ENCODE measurements around the gene TRAPPC3.

The TRAPPC3 gene

GRCh38 chr1:36134505-36135329 is 14.6 kb downstream of the TRAPPC3 start:
- peak; percentile 53 for DNase-seq
- in situ Hi-C loops (cut with HindIII; ENCODE audit: low pct_ligation_motif_present, low pct_unique_long_range_greater_than_20kb, low sequenced_read_pairs) = loop anchor here (25.0 kb wide), 1 partner anchor 153 kb away; no protein-coding TSS in a partner anchor

DNA sequence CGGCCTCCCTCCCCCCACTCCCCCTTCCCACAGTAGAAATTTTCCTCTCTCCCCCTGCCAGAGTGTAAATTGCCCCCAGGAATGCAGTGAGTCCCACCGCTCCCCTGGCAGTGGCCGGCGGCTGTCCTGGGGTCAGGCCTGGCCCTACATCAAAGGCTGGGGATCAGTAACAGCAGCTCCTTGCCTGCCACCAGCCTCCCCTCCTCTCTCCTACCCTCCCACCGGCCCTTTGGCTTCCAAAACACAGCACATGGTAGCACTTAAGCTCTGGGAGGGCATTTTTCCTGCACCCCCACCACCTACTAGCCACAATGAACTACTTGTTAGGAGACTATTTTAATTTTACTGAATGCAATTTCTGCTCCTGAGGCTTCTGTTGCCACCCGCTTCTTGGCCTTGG is 15.3 kb downstream of the TRAPPC3 start:
- in situ Hi-C loops (cut with HindIII; ENCODE audit: low pct_ligation_motif_present, low pct_unique_long_range_greater_than_20kb, low sequenced_read_pairs) = loop anchor here (25.0 kb wide), 1 partner anchor 153 kb away; no protein-coding TSS in a partner anchor
- no peak for DNase-seq

DNA sequence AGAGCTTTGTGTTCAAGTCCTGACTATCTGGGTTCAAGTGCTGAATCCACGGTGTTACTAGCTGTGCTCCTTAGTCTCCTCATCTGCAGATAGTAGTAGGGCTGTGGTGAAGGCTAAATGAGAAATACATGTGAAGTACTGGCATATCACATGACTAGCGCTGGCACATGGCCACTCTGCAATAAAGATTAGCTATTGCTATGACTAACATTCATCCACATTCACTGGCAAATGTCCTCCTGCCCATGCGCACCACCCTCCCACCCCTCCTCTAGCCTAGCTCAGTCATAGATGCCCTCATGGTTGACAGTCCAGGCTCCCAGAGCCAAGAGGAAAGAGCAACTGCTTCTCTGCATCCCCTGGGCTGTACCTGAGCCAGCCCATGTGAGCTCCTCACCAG is 15.8 kb downstream of the TRAPPC3 start:
- peak; percentile 92 for DNase-seq
- in situ Hi-C loops (cut with HindIII; ENCODE audit: low pct_ligation_motif_present, low pct_unique_long_range_greater_than_20kb, low sequenced_read_pairs) = loop anchor here (25.0 kb wide), 1 partner anchor 154 kb away; no protein-coding TSS in a partner anchor

DNA sequence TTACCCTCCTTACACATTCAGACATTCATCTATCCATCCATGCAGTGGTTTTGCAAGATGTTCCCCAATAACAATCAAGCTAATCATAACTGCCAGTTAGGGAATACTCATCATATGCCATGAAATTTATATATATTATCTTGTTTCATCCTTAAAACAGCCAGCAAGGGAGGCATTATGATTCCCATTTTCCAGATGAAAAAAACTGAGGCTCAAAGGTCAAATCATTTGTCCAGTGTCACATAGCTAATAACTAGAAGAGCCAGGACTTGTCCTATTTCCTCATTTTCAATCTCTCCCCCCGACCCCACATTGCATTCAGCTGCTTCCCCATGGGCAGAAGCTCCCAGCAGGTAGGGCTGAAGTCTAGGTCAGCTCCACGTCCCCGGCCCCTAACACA is 17.3 kb downstream of the TRAPPC3 start:
- in situ Hi-C loops (cut with HindIII; ENCODE audit: low pct_ligation_motif_present, low pct_unique_long_range_greater_than_20kb, low sequenced_read_pairs) = loop anchor here (25.0 kb wide), 1 partner anchor 155 kb away; no protein-coding TSS in a partner anchor
- DNase-seq = no peak

DNA sequence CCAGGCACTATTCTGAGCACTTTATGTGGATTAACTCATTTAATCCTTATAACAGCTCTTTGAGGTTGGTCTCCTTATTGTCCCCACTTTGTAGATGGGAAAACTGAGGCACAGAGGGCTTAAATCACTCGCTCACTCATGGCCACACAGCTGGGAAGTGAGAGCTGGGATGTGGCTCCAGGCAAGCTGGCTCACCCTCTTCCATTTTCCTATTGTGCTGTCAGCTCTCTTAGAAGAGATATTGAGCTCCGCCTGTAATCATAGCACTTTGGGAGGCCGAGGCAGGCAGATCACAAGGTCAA is 20.4 kb downstream of the TRAPPC3 start:
- in situ Hi-C loops (cut with HindIII; ENCODE audit: low pct_ligation_motif_present, low pct_unique_long_range_greater_than_20kb, low sequenced_read_pairs) = loop anchor here (25.0 kb wide), 1 partner anchor 158 kb away; no protein-coding TSS in a partner anchor

GRCh38 chr1:36128126-36128904 is 21.0 kb downstream of the TRAPPC3 start:
- DNase-seq = no peak
- in situ Hi-C loops (cut with HindIII; ENCODE audit: low pct_ligation_motif_present, low pct_unique_long_range_greater_than_20kb, low sequenced_read_pairs) = loop anchor here (25.0 kb wide), 1 partner anchor 159 kb away; no protein-coding TSS in a partner anchor

More for the DNA sequence above, 20.4 kb downstream of the TRAPPC3 start:
- no peak for DNase-seq

DNA sequence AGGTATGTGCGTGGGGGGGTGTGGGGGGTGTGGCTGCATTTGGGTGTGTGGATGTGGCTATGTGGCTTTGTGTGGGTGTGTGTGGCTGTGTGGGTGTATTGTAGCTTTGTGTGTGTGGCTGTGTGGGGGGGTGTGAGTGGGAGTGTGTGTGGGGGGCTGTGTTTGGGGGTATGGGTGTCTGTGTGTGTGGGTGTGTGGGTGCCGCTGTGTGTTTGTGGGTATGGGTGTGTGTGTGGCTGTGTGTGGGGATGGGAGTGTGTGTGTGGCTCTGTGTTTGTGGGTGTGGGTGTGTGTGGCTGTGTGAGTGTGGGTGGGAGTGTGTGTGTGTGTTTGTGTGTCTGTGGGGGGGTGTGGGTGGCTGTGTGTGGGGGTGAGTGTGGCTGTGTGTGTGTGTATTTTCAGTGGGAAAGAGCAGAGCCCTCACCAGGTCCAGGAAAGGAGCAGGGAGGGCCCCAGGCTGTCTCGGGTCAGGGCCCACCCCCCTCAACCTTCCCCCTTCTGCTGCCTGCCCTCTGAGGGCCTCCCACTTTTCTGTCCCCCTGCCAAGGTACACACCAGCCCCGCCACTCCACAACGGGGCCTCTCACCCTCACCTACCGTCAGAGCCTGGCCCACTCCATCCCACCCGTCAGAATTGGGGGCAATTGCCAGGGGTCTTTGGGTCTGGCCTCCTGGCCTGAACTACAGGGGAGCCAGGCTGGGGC is 22.3 kb downstream of the TRAPPC3 start:
- no peak for DNase-seq
- in situ Hi-C loops (cut with HindIII; ENCODE audit: low pct_ligation_motif_present, low pct_unique_long_range_greater_than_20kb, low sequenced_read_pairs) = loop anchor here (25.0 kb wide), 1 partner anchor 160 kb away; no protein-coding TSS in a partner anchor

DNA sequence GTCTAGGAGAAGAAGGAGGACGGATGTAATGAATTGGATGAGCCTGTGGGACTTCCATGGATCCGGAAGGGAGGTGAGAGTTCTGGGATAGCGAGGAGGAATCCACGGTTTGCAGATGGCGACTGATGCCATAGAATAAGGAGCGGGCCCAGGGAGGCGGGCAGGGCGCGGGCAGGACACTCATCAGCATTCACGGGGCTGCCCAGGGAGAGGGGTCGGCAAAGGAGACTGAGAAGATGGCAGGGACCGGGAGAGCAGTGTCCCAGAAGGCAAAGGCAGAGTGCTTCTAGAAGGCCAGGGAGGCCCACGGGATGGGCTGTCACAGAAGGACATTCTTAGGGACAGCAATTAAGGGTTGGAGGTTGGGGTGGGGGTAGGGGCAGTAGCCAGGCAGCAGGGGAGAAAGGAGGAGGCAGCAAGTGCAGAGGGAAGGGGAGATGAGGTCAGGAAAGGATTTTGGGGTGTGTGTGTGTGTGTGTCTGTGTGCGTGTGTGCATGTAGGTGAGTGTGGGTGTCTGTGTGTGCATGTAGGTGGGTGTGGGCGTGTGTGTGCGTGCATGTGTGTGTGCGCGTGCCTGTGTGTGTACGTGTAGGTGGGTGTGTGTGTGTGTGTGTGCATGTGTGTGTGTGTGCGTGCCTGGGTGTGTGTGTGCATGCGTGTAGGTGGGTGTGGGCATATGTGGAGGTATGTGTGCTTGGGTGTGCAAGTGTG is 23.1 kb downstream of the TRAPPC3 start:
- DNase-seq = no peak
- in situ Hi-C loops (cut with HindIII; ENCODE audit: low pct_ligation_motif_present, low pct_unique_long_range_greater_than_20kb, low sequenced_read_pairs) = loop anchor here (25.0 kb wide), 1 partner anchor 161 kb away; no protein-coding TSS in a partner anchor

- no peak for DNase-seq
- in situ Hi-C loops (cut with HindIII; ENCODE audit: low pct_ligation_motif_present, low pct_unique_long_range_greater_than_20kb, low sequenced_read_pairs) = loop anchor here (25.0 kb wide), 1 partner anchor 162 kb away; no protein-coding TSS in a partner anchor
Measured at GRCh38 chr1:36125129-36125991, 23.9 kb downstream of the TRAPPC3 start, which contains the start of gene COL8A2. TSS of gene COL8A2 (minus strand) at chr1:36125222. CDS start at chr1:36100242, 24,980 bp downstream.

DNA sequence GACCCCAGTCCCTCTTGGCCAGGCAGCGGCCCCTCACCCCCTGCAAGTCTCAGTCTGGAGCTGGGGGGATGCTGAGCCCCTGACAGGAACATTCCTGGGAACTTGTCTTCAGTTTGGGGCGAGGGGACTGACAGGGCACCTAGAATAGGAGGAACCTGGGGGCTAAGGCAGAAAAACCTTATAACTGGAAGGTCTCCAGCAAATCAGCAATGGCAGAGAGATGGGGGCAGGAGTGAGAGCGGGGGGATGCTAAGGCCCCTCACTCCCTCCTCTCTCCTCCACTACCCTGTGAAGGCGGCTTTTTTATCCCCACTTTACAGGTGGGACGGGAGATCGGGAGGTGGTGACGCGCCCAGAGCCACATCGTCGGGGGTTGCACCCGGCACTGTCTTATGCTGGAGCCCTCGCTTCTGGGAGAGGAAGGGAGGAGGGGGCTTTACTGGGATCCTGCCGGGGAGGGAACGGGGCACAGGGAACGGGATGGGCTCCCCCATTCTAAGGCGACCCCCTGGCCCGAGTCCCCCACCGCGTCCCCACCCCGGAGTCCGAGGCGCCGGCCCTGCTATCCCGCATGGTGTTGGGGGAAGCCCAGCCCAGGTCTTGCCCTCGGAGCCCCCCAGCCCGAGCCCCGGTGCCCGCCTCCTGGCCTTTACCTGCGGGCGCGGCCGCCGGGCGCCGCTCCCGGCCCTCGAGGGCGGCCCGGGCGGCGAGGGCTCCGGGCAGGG is 24.7 kb downstream of the TRAPPC3 start:
- in situ Hi-C loops (cut with HindIII; ENCODE audit: low pct_ligation_motif_present, low pct_unique_long_range_greater_than_20kb, low sequenced_read_pairs) = loop anchor here (25.0 kb wide), 1 partner anchor 163 kb away; no protein-coding TSS in a partner anchor
- no peak for DNase-seq

- in situ Hi-C loops (cut with HindIII; ENCODE audit: low pct_ligation_motif_present, low pct_unique_long_range_greater_than_20kb, low sequenced_read_pairs) = no loop called here
Measured at GRCh38 chr1:36123356-36123755, 25.9 kb downstream of the TRAPPC3 start.

DNA sequence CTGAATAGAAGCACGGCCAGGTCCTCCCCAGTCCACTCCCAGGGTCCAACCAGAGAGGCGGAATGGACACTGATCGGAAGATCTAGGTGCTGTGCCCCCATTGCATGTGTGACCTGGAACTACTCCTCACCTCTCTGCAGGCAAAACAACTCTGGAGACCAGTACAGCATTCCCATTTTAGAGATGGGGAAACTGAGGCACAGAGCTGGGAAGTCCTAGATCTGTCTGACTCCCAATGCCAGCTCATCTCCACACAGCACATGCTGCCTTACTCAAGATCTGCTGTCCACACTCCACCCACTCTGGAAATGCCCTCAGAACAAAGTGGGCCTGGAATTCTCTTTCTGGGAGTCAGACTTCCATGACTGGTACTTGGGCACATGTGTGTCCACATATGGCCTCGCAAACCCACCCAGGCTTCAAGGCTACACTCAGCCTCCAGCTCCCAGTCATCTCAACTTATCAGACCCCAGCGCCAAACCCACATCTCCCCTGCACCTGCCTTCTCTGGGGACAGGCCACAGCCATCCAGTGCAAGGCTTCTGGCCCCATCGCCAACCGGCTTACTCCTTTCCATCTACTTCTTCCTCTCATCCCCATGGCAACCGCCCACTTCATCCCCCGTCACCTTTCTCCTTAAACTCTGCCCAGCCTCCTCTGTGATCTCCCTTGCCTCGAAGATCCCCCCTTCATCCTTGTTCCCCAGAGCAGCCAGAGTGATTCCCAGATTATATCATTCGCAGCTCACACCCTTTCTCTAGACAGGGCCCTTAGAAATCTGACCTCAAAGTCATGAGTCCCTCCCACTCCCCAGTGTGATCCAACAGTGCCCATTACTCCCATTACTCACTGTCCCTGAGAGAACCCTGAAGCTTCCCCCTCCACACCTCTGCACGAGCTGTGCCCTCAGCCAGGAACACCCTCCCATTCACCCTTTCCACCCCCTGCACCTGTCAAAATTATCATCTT is 26.9 kb downstream of the TRAPPC3 start:
- in situ Hi-C loops (cut with HindIII; ENCODE audit: low pct_ligation_motif_present, low pct_unique_long_range_greater_than_20kb, low sequenced_read_pairs) = no loop called here
- no peak for DNase-seq

More at GRCh38 chr1:36123356-36123755, 25.9 kb downstream of the TRAPPC3 start:
- no peak for DNase-seq

- no peak for DNase-seq
- in situ Hi-C loops (cut with HindIII; ENCODE audit: low pct_ligation_motif_present, low pct_unique_long_range_greater_than_20kb, low sequenced_read_pairs) = no loop called here
Measured at GRCh38 chr1:36119456-36119855, 29.8 kb downstream of the TRAPPC3 start.

DNA sequence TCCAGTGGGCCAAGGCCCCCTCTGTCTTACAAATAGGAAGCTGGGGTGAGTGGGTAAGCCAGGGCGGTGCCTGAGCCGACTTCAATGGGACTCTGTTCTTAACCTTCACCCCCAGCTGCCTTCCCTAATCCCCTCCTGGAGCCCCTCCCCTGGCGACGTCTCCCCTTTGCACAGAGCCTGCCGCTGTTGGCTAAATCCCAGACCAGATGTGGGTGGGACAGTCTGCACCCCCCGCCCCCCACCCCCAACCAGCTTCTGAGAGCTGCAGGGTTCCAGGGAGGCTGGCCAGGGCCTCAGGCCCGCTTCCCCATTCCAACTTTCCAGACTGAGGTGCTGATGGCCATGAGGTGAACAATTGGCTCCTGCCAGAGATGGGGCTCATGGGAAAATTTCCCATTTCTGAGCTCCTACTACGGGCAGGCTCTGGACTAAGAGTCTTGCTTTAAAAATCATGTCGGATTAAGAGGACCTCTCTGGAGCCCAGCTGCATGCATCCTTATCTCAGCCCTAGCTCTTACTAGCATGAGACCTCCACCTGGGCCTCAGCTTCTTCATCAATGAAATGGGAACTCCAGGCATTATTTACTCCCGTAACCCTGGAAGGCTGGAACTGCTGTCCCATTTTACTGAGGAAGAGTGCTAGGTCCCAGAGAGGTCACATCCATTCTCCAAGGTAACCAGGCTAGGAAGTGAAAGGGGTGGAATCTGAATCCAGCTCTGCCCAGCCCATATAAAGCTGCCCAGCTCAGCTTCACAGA is 30.7 kb downstream of the TRAPPC3 start:
- in situ Hi-C loops (cut with HindIII; ENCODE audit: low pct_ligation_motif_present, low pct_unique_long_range_greater_than_20kb, low sequenced_read_pairs) = no loop called here
- DNase-seq = no peak

GRCh38 chr1:36116901-36117300 is 32.4 kb downstream of the TRAPPC3 start:
- DNase-seq = no peak
- in situ Hi-C loops (cut with HindIII; ENCODE audit: low pct_ligation_motif_present, low pct_unique_long_range_greater_than_20kb, low sequenced_read_pairs) = no loop called here

Data from ACHN (cell line).